HepG2 (cell line): ENCODE results near the gene PERP. TPM values are rescaled to one million over a fixed set of nuclear protein-coding genes. Genes with fewer than 3 reads are reported as not detected.

Experiments
- DR1 ChIP-seq: sonication (generic); formaldehyde crosslinking; IDR thresholded peaks from 2 replicates; pipeline ENCODE4 v1.8.0; 2021; ENCODE audit warnings: mild to moderate bottlenecking, missing genetic modification reagents, inconsistent platforms
- HDAC2 ChIP-seq: sonication (generic); formaldehyde crosslinking; IDR thresholded peaks from 2 replicates; pipeline ENCODE4 v1.4.0; 2020; ENCODE audit warnings: missing genetic modification reagents
- HNRNPLL ChIP-seq: fragments of 200-400 bp; formaldehyde crosslinking; IDR thresholded peaks from 2 replicates; pipeline ENCODE4 v1.6.1; 2017; ENCODE audit warnings: mild to moderate bottlenecking, low read depth, low read length; ENCODE audit not compliant: poor library complexity, severe bottlenecking
- JARID2 ChIP-seq: sonication (generic); formaldehyde crosslinking; IDR thresholded peaks from 2 replicates; pipeline ENCODE4 v1.8.1; 2023; ENCODE audit warnings: missing genetic modification reagents, inconsistent platforms; ENCODE audit not compliant: insufficient replicate concordance
- NBN ChIP-seq: fragments of 450-650 bp; conservative IDR thresholded peaks from 2 replicates; pipeline ENCODE4 v1.6.1; 2017
- PLRG1 ChIP-seq: fragments of 450-650 bp; conservative IDR thresholded peaks from 2 replicates; pipeline ENCODE4 v1.6.1; 2016
- POLR2AphosphoS2 ChIP-seq: IDR thresholded peaks from 2 replicates; pipeline ENCODE4 v1.6.1; 2011; ENCODE audit warnings: low read depth, low read length, improper control_type of control experiment
- POLR2AphosphoS5 ChIP-seq: IDR thresholded peaks from 2 replicates; pipeline ENCODE4 v1.6.1; 2012; ENCODE audit warnings: low read depth, low read length
- SNAI1 ChIP-seq: sonication (generic); formaldehyde crosslinking; IDR thresholded peaks from 2 replicates; pipeline ENCODE4 v1.5.0; 2020; ENCODE audit warnings: mild to moderate bottlenecking, missing genetic modification reagents, borderline replicate concordance
- ZFX ChIP-seq: sonication (generic); formaldehyde crosslinking; IDR thresholded peaks from 2 replicates; pipeline ENCODE4 v1.4.0; 2020; ENCODE audit warnings: mild to moderate bottlenecking, low read depth, missing genetic modification reagents, moderate library complexity
- ZNF317 ChIP-seq: sonication (generic); formaldehyde crosslinking; IDR thresholded peaks from 2 replicates; pipeline ENCODE4 v1.5.0; 2020; ENCODE audit warnings: mild to moderate bottlenecking, missing genetic modification reagents
- ZNF577 ChIP-seq: sonication (generic); formaldehyde crosslinking; IDR thresholded peaks from 2 replicates; pipeline ENCODE4 v1.4.0; 2020; ENCODE audit warnings: mild to moderate bottlenecking, low read depth, missing genetic modification reagents, borderline replicate concordance
- ZNF709 ChIP-seq: sonication (generic); formaldehyde crosslinking; IDR thresholded peaks from 2 replicates; pipeline ENCODE4 v1.5.0; 2020; ENCODE audit warnings: mild to moderate bottlenecking, missing genetic modification reagents
- polyA plus RNA-seq, 8 experiments: library from polyadenylated mRNA; depleted of rRNA in 3 of 8; stranded (reverse) in 7 of 8; unstranded in 1 of 8; fragments of >200 nt; fragmentation: Illumina TruSeq in 4 of 8; extraction: Trizol in 4 of 8; gene quantifications; 2 replicates each; pipeline versions ENCODE4 v1.2.1 to v1.2.3, GENCODE V29; 2011 to 2016; ENCODE audit warnings: low read depth in 4 of 8, missing spikeins in 1 of 8, mixed read lengths in 1 of 8; ENCODE audit not compliant: insufficient read depth in 1 of 8
- total RNA-seq, 5 experiments: library from RNA; depleted of rRNA; stranded (reverse); fragments of >200 nt; fragmentation: Illumina TruSeq; extraction: Trizol; gene quantifications; 2 replicates each; pipeline ENCODE4 v1.2.3, GENCODE V29; 2016; ENCODE audit warnings: low read depth in 1 of 5
- TF ChIP-seq, protein P1 (sequence below): sonication (generic); formaldehyde crosslinking; IDR thresholded peaks from 2 replicates; pipeline ENCODE4 v1.8.1; 2023; ENCODE audit warnings: mild to moderate bottlenecking, missing genetic modification reagents
- TF ChIP-seq, protein P2 (sequence below): sonication (generic); formaldehyde crosslinking; IDR thresholded peaks from 2 replicates; pipeline ENCODE4 v1.5.0; 2020; ENCODE audit warnings: missing genetic modification reagents
- TF ChIP-seq, protein P3 (sequence below): sonication (generic); formaldehyde crosslinking; IDR thresholded peaks from 2 replicates; pipeline ENCODE4 v1.5.0; 2020; ENCODE audit warnings: mild to moderate bottlenecking, missing genetic modification reagents

PERP gene
- total and polyA plus RNA-seq, 2 of the 13 experiments (the other 11 are each of a cell fraction or from before 2014, with no cell fraction given), result 26.0 to 53.0 TPM

DNA sequence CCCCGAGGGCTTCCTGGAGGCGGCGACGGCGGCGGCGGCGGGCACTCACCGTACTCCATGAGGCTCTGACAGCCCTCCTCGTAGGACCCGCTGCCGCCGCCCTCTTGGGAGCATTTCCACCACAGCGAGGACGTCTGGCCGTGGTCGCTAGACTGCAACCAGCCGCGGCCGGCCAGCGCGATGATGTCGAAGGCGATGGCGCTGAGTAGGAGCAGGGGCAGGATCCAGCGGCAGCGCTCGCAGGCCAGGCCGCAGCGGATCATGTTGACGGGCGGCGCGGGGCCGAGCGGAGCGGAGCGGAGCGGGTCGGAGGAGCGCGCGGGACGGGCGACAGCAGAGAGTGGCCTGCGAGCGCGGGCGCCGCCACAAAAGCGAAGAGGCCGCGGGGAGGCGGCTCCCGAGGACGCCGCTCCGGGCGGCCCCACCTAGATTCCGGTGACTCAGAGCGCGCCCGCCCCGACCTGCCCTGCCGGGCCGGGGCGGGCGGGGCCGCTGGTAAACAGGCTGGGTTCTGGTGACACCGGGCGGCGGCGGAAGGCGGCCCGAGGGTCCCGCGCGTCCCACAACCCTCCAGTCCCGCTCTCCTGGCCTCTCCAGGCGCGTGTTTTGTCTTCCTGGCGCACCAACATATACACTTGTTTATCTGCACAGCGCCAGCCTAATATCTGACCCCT lies at the start of gene PERP (continued):
- TF ChIP-seq, protein P1, sequence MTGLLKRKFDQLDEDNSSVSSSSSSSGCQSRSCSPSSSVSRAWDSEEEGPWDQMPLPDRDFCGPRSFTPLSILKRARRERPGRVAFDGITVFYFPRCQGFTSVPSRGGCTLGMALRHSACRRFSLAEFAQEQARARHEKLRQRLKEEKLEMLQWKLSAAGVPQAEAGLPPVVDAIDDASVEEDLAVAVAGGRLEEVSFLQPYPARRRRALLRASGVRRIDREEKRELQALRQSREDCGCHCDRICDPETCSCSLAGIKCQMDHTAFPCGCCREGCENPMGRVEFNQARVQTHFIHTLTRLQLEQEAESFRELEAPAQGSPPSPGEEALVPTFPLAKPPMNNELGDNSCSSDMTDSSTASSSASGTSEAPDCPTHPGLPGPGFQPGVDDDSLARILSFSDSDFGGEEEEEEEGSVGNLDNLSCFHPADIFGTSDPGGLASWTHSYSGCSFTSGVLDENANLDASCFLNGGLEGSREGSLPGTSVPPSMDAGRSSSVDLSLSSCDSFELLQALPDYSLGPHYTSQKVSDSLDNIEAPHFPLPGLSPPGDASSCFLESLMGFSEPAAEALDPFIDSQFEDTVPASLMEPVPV (CRISPR knock-in tag), result 0 out of 2 replicates have a peak, but pooled peaks have one; percentile 32
- TF ChIP-seq ZNF577 (CRISPR knock-in tag), result no peak
- TF ChIP-seq ZNF709 (CRISPR knock-in tag), result 0 out of 2 replicates have a peak, but pooled peaks have one; percentile 44
- peak; percentile 99 for TF ChIP-seq ZFX
- no peak for TF ChIP-seq NBN
- TF ChIP-seq SNAI1 (CRISPR knock-in tag), result no peak
- TF ChIP-seq HDAC2 (CRISPR knock-in tag), result peak; percentile 61
- peak; percentile 39; the same call in 1 of the 2 replicates for TF ChIP-seq POLR2AphosphoS5
- TF ChIP-seq POLR2AphosphoS2, result no peak
- TF ChIP-seq PLRG1, result no peak
- peak; percentile 12 for TF ChIP-seq JARID2 (CRISPR knock-in tag)
- TF ChIP-seq, protein P2, sequence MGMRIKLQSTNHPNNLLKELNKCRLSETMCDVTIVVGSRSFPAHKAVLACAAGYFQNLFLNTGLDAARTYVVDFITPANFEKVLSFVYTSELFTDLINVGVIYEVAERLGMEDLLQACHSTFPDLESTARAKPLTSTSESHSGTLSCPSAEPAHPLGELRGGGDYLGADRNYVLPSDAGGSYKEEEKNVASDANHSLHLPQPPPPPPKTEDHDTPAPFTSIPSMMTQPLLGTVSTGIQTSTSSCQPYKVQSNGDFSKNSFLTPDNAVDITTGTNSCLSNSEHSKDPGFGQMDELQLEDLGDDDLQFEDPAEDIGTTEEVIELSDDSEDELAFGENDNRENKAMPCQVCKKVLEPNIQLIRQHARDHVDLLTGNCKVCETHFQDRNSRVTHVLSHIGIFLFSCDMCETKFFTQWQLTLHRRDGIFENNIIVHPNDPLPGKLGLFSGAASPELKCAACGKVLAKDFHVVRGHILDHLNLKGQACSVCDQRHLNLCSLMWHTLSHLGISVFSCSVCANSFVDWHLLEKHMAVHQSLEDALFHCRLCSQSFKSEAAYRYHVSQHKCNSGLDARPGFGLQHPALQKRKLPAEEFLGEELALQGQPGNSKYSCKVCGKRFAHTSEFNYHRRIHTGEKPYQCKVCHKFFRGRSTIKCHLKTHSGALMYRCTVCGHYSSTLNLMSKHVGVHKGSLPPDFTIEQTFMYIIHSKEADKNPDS (CRISPR knock-in tag), result peak; percentile 56; the same call in 1 of the 2 replicates
- TF ChIP-seq, protein P3, sequence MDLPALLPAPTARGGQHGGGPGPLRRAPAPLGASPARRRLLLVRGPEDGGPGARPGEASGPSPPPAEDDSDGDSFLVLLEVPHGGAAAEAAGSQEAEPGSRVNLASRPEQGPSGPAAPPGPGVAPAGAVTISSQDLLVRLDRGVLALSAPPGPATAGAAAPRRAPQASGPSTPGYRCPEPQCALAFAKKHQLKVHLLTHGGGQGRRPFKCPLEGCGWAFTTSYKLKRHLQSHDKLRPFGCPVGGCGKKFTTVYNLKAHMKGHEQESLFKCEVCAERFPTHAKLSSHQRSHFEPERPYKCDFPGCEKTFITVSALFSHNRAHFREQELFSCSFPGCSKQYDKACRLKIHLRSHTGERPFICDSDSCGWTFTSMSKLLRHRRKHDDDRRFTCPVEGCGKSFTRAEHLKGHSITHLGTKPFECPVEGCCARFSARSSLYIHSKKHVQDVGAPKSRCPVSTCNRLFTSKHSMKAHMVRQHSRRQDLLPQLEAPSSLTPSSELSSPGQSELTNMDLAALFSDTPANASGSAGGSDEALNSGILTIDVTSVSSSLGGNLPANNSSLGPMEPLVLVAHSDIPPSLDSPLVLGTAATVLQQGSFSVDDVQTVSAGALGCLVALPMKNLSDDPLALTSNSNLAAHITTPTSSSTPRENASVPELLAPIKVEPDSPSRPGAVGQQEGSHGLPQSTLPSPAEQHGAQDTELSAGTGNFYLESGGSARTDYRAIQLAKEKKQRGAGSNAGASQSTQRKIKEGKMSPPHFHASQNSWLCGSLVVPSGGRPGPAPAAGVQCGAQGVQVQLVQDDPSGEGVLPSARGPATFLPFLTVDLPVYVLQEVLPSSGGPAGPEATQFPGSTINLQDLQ (CRISPR knock-in tag), result no peak
- peak; percentile 49; the same call in 1 of the 2 replicates for TF ChIP-seq DR1 (CRISPR knock-in tag)
- peak; percentile 70 for TF ChIP-seq HNRNPLL
- peak; percentile 71; the same call in 1 of the 2 replicates for TF ChIP-seq ZNF317
